Mononuclear cell (primary cell): ENCODE results near the gene SPO11. TPM values are rescaled to one million over a fixed set of nuclear protein-coding genes. Genes with fewer than 3 reads are reported as not detected.

ENCODE experiments used
- H3K27me3 ChIP-seq: 2 replicates; pipeline ENCODE4 v1.6.0; 2011; ENCODE audit warnings: low read length, control low read depth; ENCODE audit not compliant: insufficient read depth
- H3K4me1 ChIP-seq: 2 replicates; pipeline ENCODE4 v1.5.1; 2011; ENCODE audit warnings: mild to moderate bottlenecking, low read length, control low read depth; ENCODE audit not compliant: insufficient read depth
- H3K4me3 ChIP-seq: 2 replicates; pipeline ENCODE4 v1.5.1; 2011; ENCODE audit warnings: mild to moderate bottlenecking, low read length, moderate library complexity
- H3K9me3 ChIP-seq: 2 replicates; pipeline ENCODE4 v1.5.1; 2011; ENCODE audit warnings: low read depth, mild to moderate bottlenecking, control low read depth, low read length
- total RNA-seq: library from RNA; depleted of rRNA; stranded (reverse); fragments of >200 nt; gene quantifications from one replicate; pipeline ENCODE4 v1.2.3, GENCODE V29; 2012

Gene SPO11
- not detected for total RNA-seq

GRCh38 chr20:57329608-57330221 lies at the start of gene SPO11:
SPO11 (plus strand) TSS chr20:57329803; CDS start chr20:57329868, 65 bp downstream.
- Histone ChIP-seq H3K27me3 (peaks cover 38% of the 10 kb centered on the region), H3K4me1 (no peaks in the 10 kb centered on the region), H3K4me3 (no peak within 1 kb of the TSS), H3K9me3 (no peaks in the 10 kb centered on the region)

- no peaks in the 10 kb centered on the region for H3K4me1 ChIP-seq
These were observed 49.4 kb upstream of the SPO11 start for GRCh38 chr20:57280221-57280620.

GRCh38 chr20:57281900-57282299 lies 47.7 kb upstream of the SPO11 start:
- Histone ChIP-seq H3K4me3 (no peak overlapping the region), H3K27me3 (peaks cover 5% of the 10 kb centered on the region), H3K9me3 (no peaks in the 10 kb centered on the region), H3K4me1 (no peaks in the 10 kb centered on the region)

More at GRCh38 chr20:57280221-57280620, 49.4 kb upstream of the SPO11 start:
- Histone ChIP-seq H3K27me3 (peaks cover 5% of the 10 kb centered on the region), H3K9me3 (no peaks in the 10 kb centered on the region), H3K4me3 (no peak overlapping the region)

GRCh38 chr20:57282670-57283361 lies 46.8 kb upstream of the SPO11 start:
- no peak overlapping the region for H3K4me3 ChIP-seq
- H3K4me1 ChIP-seq: no peaks in the 10 kb centered on the region
- peaks cover 5% of the 10 kb centered on the region for H3K27me3 ChIP-seq
- H3K9me3 ChIP-seq: no peaks in the 10 kb centered on the region

- Histone ChIP-seq H3K9me3 (no peaks in the 10 kb centered on the region), H3K4me3 (no peak overlapping the region), H3K4me1 (no peaks in the 10 kb centered on the region), H3K27me3 (peaks cover 5% of the 10 kb centered on the region)
These were observed 45.7 kb upstream of the SPO11 start for GRCh38 chr20:57283860-57284259.

GRCh38 chr20:57287007-57287880 lies 42.4 kb upstream of the SPO11 start:
- H3K4me3 ChIP-seq: no peak overlapping the region
- H3K4me1 ChIP-seq: no peaks in the 10 kb centered on the region
- H3K9me3 ChIP-seq: no peaks in the 10 kb centered on the region
- peaks cover 5% of the 10 kb centered on the region for H3K27me3 ChIP-seq

- H3K4me3 ChIP-seq: no peak overlapping the region
- no peaks in the 10 kb centered on the region for H3K9me3 ChIP-seq
- H3K4me1 ChIP-seq: no peaks in the 10 kb centered on the region
- peaks cover 5% of the 10 kb centered on the region for H3K27me3 ChIP-seq
These were observed 41.7 kb upstream of the SPO11 start for GRCh38 chr20:57287901-57288300.

GRCh38 chr20:57288651-57289277 lies 40.8 kb upstream of the SPO11 start:
- no peak overlapping the region for H3K4me3 ChIP-seq
- H3K4me1 ChIP-seq: no peaks in the 10 kb centered on the region
- no peaks in the 10 kb centered on the region for H3K27me3 ChIP-seq
- H3K9me3 ChIP-seq: no peaks in the 10 kb centered on the region

GRCh38 chr20:57289391-57290177 lies 40.0 kb upstream of the SPO11 start:
- Histone ChIP-seq H3K4me1 (no peaks in the 10 kb centered on the region), H3K9me3 (no peaks in the 10 kb centered on the region), H3K27me3 (no peaks in the 10 kb centered on the region), H3K4me3 (no peak overlapping the region)

- Histone ChIP-seq H3K9me3 (no peaks in the 10 kb centered on the region), H3K4me1 (no peaks in the 10 kb centered on the region), H3K4me3 (no peak overlapping the region), H3K27me3 (no peaks in the 10 kb centered on the region)
These were observed 39.5 kb upstream of the SPO11 start for GRCh38 chr20:57290178-57290484.

GRCh38 chr20:57291003-57291402 lies 38.6 kb upstream of the SPO11 start:
- H3K9me3 ChIP-seq: no peaks in the 10 kb centered on the region
- no peaks in the 10 kb centered on the region for H3K4me1 ChIP-seq
- H3K27me3 ChIP-seq: no peaks in the 10 kb centered on the region
- H3K4me3 ChIP-seq: no peak overlapping the region

- H3K4me1 ChIP-seq: no peaks in the 10 kb centered on the region
- no peak overlapping the region for H3K4me3 ChIP-seq
- H3K27me3 ChIP-seq: no peaks in the 10 kb centered on the region
These were observed 37.9 kb upstream of the SPO11 start for GRCh38 chr20:57291694-57292093.

GRCh38 chr20:57292611-57293010 lies 37.0 kb upstream of the SPO11 start:
- H3K4me3 ChIP-seq: no peak overlapping the region
- no peaks in the 10 kb centered on the region for H3K9me3 ChIP-seq
- H3K4me1 ChIP-seq: no peaks in the 10 kb centered on the region
- no peaks in the 10 kb centered on the region for H3K27me3 ChIP-seq

More at GRCh38 chr20:57291694-57292093, 37.9 kb upstream of the SPO11 start:
- H3K9me3 ChIP-seq: no peaks in the 10 kb centered on the region

- Histone ChIP-seq H3K27me3 (no peaks in the 10 kb centered on the region), H3K9me3 (no peaks in the 10 kb centered on the region), H3K4me1 (no peaks in the 10 kb centered on the region), H3K4me3 (no peak overlapping the region)
These were observed 35.6 kb upstream of the SPO11 start for GRCh38 chr20:57293995-57294394.
